Activated naive CD8-positive, alpha-beta T cell treated with anti-CD3 and anti-CD28 coated beads for 36 hours (primary cell): ENCODE results near the gene THAP7. TPM values are rescaled to one million over a fixed set of nuclear protein-coding genes. Genes with fewer than 3 reads are reported as not detected.

ENCODE experiments used
- DNase-seq: peaks from one replicate; pipeline ENCODE4 v3.0.0; 2021
- H3K27ac Mint-ChIP-seq: one replicate; pipeline ENCODE4 v1.8.0; 2022; ENCODE audit warnings: mild to moderate bottlenecking, moderate library complexity, mixed read lengths
- H3K27me3 Mint-ChIP-seq: one replicate; pipeline ENCODE4 v1.8.0; 2022; ENCODE audit warnings: mild to moderate bottlenecking, mixed read lengths
- H3K36me3 Mint-ChIP-seq: one replicate; pipeline ENCODE4 v1.8.0; 2021; ENCODE audit warnings: mild to moderate bottlenecking, mixed read lengths
- H3K4me1 Mint-ChIP-seq: one replicate; pipeline ENCODE4 v1.8.0; 2021; ENCODE audit warnings: mixed read lengths
- H3K4me3 Mint-ChIP-seq: one replicate; pipeline ENCODE4 v1.8.0; 2022; ENCODE audit warnings: mild to moderate bottlenecking, moderate library complexity, mixed read lengths
- H3K9me3 Mint-ChIP-seq: one replicate; pipeline ENCODE4 v1.8.0; 2022; ENCODE audit warnings: mixed read lengths
- total RNA-seq, 2 experiments: library from RNA; stranded (reverse); gene quantifications; one replicate each; pipeline ENCODE4 v1.2.3, GENCODE V29; 2021

THAP7 gene
- total RNA-seq, 2 experiments from 2014 or later: 34.3 to 34.5 TPM

- Mint-ChIP-seq H3K4me1 (peaks cover 20% of the 10 kb centered on the region), H3K27me3 (peaks cover 50% of the 10 kb centered on the region), H3K27ac (no peak overlapping the region), H3K4me3 (no peak overlapping the region), H3K36me3 (no peaks in the 10 kb centered on the region), H3K9me3 (no peaks in the 10 kb centered on the region)
- DNase-seq: no peak
These were observed 42.1 kb downstream of the THAP7 start for GRCh38 chr22:20959578-20960461.

DNA sequence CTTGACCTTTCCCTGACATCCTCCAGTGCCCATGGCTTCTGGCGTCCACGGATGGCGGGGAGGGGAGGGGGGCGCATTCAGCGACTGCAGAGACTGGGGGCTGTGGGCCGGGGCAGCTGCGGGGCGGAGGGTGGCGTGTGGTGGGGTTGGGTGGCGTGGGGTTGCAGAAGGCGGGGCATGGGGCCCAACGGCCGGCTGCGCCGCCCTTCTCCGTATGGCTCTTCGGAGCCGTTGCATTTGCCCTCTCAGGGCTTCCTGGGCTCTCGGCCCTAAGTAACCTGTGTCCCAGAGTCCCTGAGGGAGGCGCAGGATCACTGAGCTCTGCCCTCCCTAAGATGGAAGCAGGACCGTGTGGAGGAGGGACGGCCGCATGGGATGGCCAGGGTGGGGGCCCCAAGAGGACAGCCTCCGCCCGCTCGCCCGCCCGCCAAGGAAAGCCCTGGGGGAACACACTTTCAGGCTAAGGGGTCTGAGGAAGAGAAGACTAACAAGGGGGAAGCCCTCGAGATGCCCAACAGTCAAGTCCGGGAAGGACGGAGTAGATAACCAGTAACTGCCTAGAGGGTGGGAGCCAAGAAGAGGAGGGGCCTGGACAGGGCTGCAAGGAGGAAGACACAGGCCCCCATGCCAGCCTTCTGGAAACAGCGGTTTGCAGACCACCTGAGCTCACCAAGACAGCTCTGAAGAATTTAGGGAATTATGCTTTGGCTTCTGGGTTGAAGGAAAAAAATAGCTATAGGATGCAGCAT lies 44.1 kb downstream of the THAP7 start:
- peaks cover 12% of the 10 kb centered on the region for H3K4me1 Mint-ChIP-seq
- H3K4me3 Mint-ChIP-seq: peak overlapping the region; percentile 63
- no peak overlapping the region for H3K27ac Mint-ChIP-seq
- peaks cover 5% of the 10 kb centered on the region for H3K36me3 Mint-ChIP-seq
- no peak for DNase-seq
- H3K9me3 Mint-ChIP-seq: no peaks in the 10 kb centered on the region
- H3K27me3 Mint-ChIP-seq: peaks cover 39% of the 10 kb centered on the region

- H3K36me3 Mint-ChIP-seq: peaks cover 9% of the 10 kb centered on the region
- peaks cover 38% of the 10 kb centered on the region for H3K27me3 Mint-ChIP-seq
- H3K27ac Mint-ChIP-seq: no peak overlapping the region
- DNase-seq: no peak
- peak overlapping the region; percentile 63 for H3K4me3 Mint-ChIP-seq
- no peaks in the 10 kb centered on the region for H3K9me3 Mint-ChIP-seq
- H3K4me1 Mint-ChIP-seq: peaks cover 12% of the 10 kb centered on the region
These were observed 44.7 kb downstream of the THAP7 start for GRCh38 chr22:20957102-20957682.

GRCh38 chr22:20956258-20957101 lies 45.4 kb downstream of the THAP7 start:
- H3K27me3 Mint-ChIP-seq: peaks cover 38% of the 10 kb centered on the region
- peak overlapping the region; percentile 18 for H3K4me3 Mint-ChIP-seq
- no peak overlapping the region for H3K27ac Mint-ChIP-seq

DNA sequence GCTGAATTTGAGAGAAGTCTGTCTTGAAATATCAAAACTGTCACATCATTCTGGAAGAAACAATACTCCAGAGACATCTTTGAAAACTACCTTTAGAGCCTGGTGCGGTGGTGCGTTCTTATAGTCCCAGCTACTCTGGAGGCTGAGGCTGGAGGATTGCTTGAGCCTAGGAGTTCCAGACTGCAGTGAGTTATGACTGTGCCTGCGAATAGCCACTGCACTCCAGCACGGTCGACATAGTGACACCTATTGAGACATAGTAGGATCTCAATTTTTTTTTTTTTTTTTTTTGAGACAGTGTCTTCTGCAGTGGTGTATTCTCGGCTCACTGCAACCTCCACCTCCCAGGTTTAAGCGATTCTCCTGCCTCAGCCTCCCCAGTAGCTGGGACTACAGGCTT lies 46.4 kb downstream of the THAP7 start:
- Mint-ChIP-seq H3K4me3 (no peak overlapping the region), H3K27me3 (peaks cover 35% of the 10 kb centered on the region), H3K9me3 (no peaks in the 10 kb centered on the region), H3K36me3 (peaks cover 14% of the 10 kb centered on the region), H3K27ac (no peak overlapping the region), H3K4me1 (peaks cover 7% of the 10 kb centered on the region)
- DNase-seq: no peak

More at GRCh38 chr22:20956258-20957101, 45.4 kb downstream of the THAP7 start:
- Mint-ChIP-seq H3K36me3 (peaks cover 14% of the 10 kb centered on the region), H3K4me1 (peaks cover 7% of the 10 kb centered on the region), H3K9me3 (no peaks in the 10 kb centered on the region)
- no peak for DNase-seq

DNA sequence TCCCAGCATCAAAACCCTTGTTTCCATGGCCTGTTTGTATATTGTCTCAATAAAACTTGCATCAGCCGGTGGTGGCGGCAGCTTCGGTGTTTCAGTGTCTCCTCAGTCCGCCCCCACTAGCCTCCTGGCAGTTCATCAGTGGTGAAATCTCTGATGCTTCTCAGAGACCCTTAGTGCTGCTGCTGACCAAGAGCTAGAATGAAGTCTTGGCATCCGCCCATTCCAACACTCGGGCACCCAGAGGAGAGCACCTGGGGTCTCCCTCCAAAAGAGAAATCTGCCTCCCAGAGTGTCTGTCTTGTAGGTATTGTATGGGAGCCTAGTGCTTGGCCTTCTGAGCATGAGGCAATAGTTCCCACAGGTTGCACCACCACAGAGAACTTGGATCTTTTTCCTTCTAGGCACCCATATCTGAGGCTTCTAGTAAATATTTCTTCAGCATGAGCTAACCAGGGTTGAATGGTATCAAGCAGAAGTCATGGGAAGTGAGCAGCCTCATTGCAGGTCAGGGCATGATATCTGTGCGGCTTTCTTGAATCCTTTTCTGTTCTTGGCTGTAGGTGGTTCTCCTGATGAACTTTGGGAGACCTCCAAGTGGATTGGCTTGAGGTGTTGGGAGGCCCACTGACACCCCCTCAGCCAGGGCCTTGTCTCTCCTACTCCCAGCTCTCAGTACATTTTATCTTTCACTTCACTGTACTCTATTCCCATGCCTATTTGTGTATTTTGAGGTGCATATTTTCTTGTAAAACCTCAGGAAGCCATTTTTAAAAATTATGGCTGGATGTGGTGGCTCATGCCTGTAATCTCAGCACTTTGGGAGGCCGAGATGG lies 48.0 kb downstream of the THAP7 start:
- Mint-ChIP-seq H3K4me3 (no peak overlapping the region), H3K27me3 (peaks cover 25% of the 10 kb centered on the region), H3K27ac (peak overlapping the region; percentile 62), H3K36me3 (peaks cover 23% of the 10 kb centered on the region), H3K9me3 (no peaks in the 10 kb centered on the region), H3K4me1 (peaks cover 12% of the 10 kb centered on the region)
- DNase-seq: no peak

DNA sequence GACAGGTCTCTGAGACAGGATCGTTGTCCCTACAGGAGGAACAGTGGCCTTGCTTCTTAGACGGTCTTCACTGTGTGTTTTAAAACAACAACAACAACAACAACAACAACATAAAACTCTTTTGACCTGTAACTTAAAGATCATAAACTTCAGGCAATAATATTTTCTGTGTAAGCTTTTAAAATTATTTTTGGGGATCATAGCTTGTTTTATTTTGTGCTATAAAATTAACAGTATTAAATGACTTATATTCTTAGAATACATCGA lies 48.6 kb downstream of the THAP7 start:
- Mint-ChIP-seq H3K9me3 (no peaks in the 10 kb centered on the region), H3K36me3 (peaks cover 26% of the 10 kb centered on the region), H3K27ac (no peak overlapping the region), H3K4me1 (peaks cover 16% of the 10 kb centered on the region), H3K27me3 (peaks cover 18% of the 10 kb centered on the region), H3K4me3 (no peak overlapping the region)
- DNase-seq: no peak

DNA sequence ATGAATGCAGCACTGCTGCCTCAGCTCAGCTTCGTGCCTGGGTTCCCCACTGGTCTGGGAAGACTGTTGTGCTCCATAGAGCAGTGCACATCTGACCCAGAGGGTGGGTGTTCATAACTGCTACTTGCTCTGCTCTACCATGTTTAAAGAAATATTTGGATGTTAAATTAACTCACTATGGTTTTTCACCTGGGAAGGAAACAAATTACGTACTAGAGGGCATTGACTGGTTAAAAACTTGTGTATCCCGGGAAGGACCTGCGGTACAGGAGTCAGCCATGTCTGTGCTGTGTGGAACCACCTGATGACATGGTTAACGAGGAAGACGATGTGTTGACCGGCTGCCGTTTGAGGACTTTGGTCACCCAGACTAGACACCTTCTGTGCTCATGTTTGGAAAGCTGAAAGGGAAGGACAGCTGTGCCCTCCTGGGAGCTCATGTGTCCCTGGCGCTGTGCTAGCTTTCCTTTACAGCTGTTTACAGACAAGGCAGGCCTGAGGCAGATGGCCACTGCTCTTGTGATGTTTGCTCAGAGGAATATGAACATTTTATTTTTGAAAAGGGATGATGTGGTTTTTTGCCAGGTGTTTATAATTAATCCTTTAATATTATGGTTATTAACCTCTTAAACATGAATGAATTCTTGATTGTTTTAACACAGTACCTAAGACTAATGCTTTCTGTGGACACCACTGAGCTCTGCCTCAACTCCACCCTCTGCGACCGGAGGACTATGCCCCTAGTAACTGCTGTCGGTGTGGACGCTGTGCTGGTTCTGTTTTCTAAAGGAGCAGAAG lies 49.2 kb downstream of the THAP7 start:
- Mint-ChIP-seq H3K4me3 (no peak overlapping the region), H3K9me3 (no peaks in the 10 kb centered on the region), H3K27me3 (peaks cover 13% of the 10 kb centered on the region), H3K27ac (no peak overlapping the region), H3K4me1 (peaks cover 18% of the 10 kb centered on the region), H3K36me3 (peaks cover 28% of the 10 kb centered on the region)
- DNase-seq: no peak

DNA sequence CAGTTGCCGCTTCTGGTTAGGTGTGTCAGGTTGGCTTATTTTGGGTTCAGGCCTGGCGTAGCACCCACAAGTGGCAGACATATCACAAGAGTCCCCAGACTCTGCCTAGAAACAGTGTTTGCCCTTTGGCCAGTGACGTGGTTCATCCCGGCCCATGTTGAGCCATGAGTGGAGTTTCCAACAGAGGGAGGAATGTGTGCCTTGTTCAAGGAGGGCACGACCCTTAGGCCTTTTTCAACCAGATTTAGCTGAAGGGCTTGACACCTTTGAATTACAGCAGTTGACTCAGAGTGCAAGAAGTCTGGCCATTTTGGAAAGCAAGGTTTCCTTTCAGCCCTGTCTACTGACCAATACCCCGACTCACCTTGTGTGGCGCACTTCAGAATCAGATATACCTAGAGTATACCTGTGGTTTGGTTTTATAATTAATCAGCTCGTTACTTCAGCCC lies 50.0 kb downstream of the THAP7 start:
- no peaks in the 10 kb centered on the region for H3K9me3 Mint-ChIP-seq
- peaks cover 20% of the 10 kb centered on the region for H3K4me1 Mint-ChIP-seq
- peaks cover 28% of the 10 kb centered on the region for H3K36me3 Mint-ChIP-seq
- no peak overlapping the region for H3K27ac Mint-ChIP-seq
- no peak for DNase-seq
- no peak overlapping the region for H3K4me3 Mint-ChIP-seq
- H3K27me3 Mint-ChIP-seq: peaks cover 7% of the 10 kb centered on the region

DNA sequence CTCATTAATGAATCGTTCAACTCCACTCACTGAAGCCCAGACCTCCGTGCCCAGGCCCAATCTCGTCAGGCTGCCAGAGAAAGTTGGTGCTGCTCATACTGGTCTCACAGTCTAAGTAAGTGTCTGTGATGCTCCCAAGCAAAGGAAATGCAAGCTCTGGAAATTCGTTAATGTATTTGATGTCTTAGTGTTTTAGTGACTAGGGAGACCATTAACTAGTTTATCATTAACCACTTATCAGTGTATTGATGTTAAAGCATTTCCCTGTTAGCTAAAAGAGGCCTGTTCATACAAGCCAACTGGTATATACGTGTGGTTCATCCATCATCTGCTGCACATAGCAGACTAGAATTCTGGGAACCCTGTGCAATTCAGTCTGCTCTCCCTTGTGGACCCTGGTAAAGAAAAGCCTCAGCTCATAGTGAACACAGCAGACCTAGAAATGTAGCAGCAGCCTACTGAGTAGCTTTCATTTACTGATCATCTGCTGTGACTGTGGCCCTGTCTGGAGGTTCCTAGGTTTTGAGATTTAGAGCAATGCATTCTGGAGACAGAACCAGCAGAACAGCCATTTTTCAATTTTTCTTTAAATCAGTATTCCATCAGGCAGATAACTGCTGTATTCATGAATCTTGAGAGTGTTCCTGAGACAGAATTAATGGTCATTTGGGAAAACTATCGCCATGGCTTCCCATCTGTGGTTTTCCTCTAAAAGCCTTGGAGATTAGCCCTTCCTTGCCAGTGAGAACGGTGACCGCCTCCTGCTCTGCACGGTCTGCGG lies 50.6 kb downstream of the THAP7 start:
- Mint-ChIP-seq H3K4me3 (no peak overlapping the region), H3K27me3 (peaks cover 2% of the 10 kb centered on the region), H3K4me1 (peaks cover 24% of the 10 kb centered on the region), H3K9me3 (no peaks in the 10 kb centered on the region), H3K36me3 (peaks cover 28% of the 10 kb centered on the region), H3K27ac (no peak overlapping the region)
- no peak for DNase-seq

DNA sequence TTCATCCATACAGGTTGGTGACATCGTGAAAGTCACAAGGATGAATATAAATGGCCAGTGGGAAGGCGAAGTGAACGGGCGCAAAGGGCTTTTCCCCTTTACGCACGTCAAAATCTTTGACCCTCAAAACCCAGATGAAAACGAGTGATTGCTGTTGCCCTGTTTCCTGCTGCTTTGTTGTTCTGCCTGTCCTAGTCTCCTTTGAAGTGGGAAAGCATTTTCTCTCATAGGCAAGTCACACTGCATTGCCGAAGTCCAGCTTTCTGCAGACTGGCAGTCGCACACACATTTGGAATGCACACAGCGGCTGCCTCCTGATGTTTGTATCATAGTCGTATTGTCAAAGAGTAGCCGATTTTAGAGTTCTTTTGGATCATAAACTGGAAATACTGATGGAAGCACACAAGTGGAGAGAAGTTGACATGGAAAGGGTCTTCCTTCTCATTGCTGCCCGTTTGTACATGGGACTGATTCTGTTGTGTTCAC lies 52.2 kb downstream of the THAP7 start:
- Mint-ChIP-seq H3K9me3 (no peaks in the 10 kb centered on the region), H3K27me3 (no peaks in the 10 kb centered on the region), H3K27ac (no peak overlapping the region), H3K4me1 (peaks cover 33% of the 10 kb centered on the region), H3K36me3 (peaks cover 34% of the 10 kb centered on the region), H3K4me3 (no peak overlapping the region)
- DNase-seq: no peak
